Neural progenitor cell (in vitro differentiated cells): ENCODE results near the gene ADGRA3.

Experiments used
- CTCF ChIP-seq: fragments of 200-600 bp; sonication (generic); IDR thresholded peaks from 2 replicates; pipeline ENCODE4 v1.5.1; 2017; ENCODE audit warnings: antibody characterized with exemption, mild to moderate bottlenecking
- EZH2phosphoT487 ChIP-seq: fragments of 200-600 bp; sonication (generic); IDR thresholded peaks from 2 replicates; pipeline ENCODE4 v1.6.1; 2017; ENCODE audit warnings: antibody characterized with exemption

GRCh38 chr4:22491939-22492338 lies 23.9 kb downstream of the ADGRA3 start:
- no peak for TF ChIP-seq CTCF
- no peak for TF ChIP-seq EZH2phosphoT487
